GM19452 (cell line): ENCODE data around the gene LRRC8D.

Experiments used
- ATAC-seq: cut with Tn5 transposase; IDR thresholded peaks from one replicate; pipeline ENCODE4 v1.9.1; 2021; ENCODE audit not compliant: unreplicated experiment

The LRRC8D gene

DNA sequence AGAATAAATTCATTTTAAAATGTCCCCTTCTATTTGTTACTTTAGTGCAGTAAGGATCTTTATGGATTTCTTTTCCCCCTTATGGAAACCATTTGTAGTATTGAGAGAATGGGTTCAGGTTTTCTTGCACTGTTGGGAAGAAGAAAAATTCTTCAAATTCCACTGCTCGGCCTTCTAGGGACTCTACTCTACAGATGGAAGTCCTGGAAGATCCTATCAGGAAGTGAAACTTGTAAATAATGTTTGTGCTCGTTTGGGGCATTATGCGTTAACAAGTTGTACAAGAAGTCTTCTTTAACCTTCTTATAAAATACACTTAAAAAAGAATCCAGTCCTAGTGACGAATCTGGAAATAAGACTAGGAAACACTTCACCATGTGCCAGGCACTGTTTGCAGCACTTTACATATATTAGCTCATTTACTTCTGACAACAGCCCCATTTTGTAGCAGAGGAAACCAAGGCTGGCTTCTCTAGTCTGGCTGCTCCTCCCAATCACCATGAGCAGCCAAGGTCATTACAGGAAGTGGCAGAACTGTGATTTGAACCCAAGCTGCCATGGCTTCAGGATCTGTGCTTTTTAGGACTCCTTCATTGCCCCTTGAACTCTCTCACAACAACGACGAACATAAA lies 11.8 kb downstream of the LRRC8D start:
- ATAC-seq, result no peak

DNA sequence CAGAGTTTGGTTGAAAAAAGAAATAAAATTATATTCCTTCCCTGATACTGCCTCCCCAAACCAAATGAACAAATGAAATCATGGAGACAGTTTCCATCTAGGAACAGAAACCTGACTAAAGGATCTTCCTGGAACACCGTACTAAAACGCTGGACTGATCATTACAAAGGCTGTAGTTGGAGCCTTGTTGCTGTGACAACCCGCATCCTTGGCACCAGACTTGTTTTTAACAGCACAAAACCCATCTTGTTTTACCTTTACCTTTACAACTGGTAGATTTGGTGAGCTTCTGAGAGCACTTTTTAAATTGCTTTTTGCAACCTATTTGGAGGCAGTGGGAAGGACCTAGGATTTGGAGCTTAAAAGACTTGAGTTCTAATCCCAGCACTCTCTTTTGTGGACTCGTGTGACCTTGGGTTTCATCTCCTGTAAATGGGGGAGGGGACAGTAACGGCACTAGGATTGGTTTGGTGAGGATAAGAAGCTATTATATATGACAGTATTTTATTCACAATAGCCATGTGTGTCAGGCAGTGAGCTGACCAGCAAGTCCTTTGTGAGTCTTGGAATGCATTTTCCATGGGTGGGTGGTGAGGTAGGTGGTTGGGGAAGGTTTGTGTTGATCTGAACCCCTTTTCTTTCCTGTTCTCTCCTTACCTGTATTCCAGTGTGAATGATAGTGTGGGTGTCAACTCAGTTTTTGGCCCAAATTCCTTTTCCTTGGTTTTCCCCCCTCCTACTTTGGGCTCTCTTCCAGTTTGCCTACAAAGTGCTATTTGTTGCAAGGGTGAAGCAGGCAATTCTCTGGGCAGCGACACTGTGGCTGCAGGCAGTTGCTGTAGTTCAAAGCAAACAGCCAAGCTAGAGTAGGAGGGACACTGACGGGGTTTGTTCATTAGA lies 12.6 kb downstream of the LRRC8D start:
- no peak for ATAC-seq

DNA sequence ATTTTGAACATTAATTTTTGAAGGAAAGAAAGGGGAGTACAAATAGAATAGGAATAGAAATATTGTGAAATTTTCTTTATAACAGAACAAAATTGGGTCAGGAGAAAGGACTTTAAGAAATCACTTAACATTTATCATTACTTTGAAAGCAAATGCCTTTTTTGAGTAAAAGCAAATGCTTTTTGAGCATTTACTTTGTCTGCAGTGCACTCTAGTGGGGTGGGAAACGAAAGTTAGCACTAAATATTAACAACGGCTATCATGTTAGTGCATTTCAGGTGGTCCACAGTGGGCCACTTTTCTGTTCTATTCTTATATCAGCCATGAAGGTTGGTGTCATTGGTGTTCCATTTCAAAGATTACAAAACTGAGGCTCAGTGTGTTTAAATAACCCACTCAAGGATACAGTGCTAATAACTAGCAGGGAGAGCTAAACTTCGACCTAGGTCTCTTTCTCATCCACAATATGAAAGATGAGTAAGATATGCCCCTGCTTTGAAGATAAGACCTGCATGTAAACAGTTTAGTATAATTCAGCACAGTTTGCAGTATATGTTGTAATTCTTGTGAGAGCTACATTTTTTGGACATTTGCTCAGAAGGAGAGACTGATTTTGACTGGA lies 13.4 kb downstream of the LRRC8D start:
- ATAC-seq, result no peak

DNA sequence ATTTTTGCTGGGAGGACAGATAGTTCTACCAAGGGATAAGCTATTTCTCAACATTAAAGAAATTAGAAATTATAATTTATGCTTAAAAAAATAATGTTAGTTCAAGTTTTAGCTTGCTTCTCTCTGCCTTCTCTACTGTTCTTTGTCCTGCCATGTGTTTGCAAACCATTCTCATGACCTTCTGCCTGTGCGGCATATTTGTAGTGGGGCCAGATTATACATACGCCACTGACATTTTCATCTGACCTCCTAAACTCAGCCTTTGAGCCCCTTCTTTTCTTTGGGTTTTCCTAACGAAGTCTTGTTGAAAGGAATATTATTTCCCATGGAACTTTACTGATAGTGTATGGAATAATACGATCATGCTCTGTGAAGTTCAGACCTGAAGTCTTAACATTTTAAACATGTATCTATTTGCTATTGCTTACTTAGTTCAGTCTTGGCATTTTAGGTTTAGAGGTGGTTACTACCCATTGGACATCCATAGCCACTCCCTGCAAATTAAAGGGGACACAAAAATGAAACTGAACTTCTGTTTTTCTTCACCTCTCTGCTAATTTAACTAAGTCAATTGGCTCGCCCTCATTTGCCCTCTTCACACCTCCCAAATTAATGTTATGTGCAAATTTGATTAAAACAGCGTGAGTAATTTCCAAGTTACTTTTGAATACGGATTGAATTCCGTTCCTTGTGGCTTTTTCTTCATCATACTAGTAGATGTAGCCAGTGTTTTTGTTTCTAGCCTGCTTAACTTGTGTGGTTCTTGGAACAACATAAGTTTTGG lies 15.6 kb downstream of the LRRC8D start:
- ATAC-seq, result no peak

DNA sequence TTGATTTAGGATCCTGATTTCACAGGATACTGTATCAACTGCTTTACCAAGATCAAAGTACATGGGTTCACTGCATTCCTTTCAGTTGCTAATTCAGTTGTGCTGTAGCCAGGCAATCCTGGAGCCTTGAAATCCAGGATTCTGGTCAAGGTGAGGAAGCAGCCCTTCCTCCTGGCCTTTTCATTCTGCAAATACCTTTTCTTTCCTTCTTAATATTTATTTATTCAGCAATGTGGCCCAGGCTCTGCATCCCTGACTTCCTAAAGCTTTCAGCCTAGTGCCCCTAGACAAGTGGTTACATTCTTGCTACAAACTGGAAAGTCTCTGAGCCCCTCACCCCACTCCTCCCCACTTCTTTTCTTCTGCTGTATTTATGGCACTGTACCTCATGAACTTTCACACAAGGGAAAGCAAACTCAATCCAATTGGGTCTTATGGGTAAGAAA lies 16.2 kb downstream of the LRRC8D start:
- no peak for ATAC-seq

DNA sequence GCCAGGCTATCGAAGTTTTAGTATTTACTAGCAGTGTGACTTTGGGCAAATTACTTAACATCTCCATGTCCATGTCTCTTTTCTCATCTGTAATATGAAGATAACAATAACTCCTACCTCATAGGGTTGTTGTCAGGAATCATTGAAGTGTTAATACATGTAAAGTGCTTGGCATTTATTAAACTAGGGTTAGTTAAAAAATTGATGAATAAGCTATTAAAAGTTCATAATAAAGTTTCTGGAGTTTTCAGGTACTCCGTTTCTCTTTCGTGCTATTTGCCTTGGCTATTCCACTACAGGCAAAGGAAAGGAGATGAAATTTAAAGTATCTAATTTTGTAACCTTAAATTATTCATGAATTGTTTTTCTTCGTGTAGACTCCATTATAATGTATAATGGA lies 16.7 kb downstream of the LRRC8D start:
- ATAC-seq, result no peak

DNA sequence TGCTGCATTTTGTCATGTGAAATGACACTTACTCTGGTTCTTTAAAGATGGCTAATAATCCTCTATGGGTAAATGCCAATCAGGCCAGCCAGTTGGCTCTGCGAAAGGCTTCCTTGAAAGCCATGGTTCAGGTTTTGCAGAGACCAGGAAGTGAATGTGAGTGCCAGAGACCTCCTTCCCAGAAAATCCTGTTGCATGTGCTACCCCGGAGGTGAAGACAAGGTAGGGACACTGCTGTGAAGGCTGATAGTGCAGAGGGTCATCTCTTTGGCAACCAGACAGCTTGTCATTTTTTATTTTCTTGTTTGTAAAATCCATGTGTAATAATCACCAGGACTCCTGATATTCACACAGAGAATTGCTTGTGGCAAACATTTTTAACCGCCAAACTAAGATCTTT lies 18.7 kb downstream of the LRRC8D start:
- no peak for ATAC-seq

DNA sequence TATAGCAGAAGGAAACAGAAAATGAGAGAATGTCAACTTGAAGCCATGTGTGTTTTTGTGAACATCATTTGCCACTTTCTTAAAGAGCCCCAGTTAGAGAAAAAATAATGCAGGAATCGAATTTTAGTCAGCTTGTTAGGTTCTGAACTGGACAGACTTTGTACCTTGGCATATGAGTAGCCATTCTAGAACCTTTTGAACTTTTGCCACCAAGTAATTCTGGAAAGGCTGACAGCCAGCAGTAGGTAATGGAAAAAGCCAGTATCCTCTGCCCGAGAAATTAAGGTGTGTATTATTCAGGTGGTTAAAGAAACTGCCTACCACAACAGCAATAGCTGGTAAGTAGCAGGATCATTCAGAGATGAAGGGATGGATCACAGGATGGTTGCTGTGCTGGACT lies 20.7 kb downstream of the LRRC8D start:
- no peak for ATAC-seq

DNA sequence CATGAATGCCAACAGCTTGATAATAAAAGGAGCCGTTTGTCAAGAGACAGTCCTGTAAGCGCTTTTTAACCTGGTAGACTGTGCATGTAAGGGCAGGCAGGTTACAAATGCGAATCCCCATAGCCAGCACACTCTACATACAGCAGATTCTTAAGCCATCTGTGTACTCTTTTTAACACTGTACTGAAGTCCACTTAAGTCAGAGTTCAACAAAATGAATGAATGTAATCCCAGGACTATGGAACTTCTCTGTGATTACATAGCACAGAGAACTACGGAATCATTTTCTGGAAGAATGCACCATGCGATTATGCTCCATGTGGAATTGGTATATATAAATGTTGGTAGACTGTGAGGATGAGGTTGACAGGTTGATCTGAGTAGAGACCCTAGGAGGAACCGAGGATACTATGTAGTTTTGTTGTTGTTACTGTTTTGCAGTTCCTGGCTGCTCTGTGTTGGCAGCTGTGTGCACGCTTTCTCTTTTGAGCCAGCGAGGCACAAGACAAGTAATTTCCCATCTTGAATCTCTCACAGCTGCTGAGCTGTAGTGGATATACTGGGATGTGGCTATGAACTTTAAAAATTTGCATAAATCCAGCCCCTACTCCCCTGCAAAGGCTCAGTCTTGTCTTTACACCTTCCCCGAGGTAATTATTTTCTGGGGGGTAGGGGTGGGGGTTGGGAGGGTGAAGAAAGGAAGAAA lies 21.9 kb downstream of the LRRC8D start:
- peak; percentile 34 for ATAC-seq

DNA sequence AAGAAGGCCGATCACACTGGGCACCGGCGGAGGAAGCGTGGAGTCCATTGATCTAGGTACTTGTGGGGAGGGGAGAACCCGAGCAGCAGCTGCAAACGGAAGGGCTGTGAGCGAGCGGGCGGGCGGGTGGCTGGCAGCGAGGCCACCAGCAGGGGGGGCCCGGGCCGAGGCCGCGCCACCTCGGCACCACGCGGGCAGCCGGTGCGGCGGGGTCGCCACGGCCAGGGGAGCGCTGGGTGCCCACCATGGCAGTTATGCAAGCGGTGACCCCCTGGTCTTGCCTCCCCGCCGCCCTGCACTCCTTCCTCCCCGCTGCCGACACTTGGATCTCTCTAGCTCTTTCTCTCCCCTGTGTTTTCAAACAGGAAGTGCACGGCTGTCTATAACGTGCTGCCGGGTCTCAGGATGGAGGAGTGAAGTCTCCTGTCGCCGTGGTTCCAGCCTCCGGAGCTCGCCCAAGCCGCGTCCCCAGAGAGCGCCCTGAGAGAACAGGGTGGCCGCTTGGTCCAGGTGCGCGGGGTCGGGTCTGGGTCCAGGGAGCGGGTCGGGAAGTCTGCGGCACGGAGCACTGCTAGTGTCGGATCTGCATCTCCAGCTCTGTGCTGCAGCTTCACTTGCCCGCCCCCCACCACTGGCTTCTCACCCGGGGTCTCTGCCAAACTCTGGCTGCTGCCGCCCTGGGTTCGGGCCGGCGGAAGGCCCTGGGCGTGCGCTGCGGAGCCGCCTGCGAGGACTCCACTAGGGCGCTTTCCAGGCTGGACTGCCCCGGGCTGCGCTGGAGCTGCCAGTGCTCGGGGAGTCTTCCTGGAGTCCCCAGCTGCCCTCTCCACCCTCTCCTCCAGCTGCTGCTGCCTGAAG lies 22.7 kb downstream of the LRRC8D start:
- peak; percentile 85 for ATAC-seq

DNA sequence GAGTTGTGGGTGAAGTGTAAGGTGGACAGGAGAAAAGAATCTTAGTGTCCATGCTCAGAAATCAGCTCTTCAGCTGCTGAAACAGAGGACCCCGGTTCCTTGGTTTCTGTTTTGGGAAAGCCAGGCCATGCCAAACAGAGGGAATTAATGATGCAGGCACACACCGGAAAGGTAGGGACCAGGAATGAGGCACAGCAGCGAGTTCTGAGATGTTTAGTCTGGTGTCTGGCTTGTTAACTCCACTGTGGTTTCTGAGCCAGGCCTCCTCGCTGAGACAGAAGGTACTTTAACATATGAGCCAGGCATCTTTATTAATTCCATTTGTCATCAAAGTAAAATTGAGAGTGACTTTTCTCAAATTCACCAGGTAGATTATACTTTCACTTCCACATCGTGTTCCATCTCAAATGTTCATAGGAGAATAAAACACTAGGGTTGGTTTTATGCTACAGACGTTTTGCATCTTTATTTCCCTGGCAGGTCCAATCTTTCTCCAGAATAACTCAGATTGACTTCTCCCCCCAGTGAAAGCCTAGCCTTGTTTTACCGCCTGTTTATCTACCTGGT lies 23.5 kb downstream of the LRRC8D start:
- no peak for ATAC-seq

DNA sequence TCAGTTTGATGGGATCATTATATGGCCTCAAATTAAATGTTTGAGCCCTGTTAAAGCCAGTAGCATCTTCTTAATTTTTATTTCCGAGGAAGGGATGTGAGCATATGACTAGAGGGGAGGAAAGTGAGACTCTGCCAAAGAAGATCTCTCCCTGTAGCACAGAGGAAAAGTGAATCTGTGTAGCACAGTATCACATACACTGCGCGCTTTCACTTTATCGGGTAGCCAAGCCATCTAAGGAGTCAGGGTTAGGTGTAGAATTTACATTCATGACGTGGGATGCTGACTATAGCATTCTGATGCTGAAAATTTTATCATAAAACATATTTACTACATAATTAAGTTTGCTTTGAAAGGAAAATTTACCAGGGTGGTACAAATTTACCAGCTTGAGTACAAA lies 24.0 kb downstream of the LRRC8D start:
- ATAC-seq, result no peak

DNA sequence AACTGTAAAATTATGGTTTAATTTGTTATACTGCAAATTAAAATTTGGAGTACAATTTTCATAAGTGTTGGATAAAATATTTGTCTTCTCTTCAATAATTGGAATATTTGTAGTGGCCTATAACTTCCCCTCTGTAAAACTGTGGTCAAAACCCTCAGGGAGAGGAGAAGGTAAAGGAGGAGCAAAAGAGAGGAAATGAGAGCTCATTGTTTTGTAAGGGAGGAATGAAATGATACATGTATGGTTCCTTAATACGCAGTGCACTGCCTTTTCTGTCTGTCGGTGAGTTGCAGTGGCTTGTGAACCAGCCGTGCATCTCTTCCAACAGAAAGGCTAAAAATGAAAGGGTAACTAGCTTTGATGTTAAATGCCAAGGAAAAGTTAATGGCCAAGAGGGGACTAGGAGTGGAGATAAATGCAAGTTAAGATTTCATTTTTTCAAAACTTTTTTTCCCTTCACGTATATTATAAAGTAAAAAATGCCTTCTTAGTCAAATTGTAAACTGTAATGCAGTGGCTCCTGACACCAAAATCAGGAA lies 26.4 kb downstream of the LRRC8D start:
- ATAC-seq, result no peak

DNA sequence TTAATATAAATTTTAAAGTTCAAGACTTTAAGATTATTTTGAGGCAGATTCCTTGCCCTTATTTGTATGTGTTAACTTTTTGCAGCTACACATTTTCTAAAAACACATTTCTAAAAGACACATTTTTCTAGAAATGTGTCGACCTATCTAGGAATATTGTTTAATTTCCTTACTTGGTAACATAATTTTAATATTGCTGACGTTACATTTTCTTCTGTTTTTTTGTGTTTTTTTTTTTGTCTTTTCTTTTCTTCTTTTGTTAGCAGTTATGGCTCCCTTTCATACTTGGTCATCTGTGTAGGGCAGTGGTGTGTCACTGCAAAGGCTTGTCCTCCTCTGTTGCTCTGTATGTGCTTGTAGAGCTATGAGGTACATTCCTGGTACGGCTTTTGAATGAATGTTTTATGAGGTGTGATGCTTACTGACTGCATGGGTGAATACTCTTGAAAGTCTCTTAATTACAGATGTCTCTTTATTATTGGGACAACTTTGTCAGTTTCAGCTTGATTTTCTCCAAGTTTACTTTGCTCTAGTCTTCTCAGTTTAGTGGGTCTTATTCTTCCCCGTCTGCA lies 30.1 kb downstream of the LRRC8D start:
- no peak for ATAC-seq

DNA sequence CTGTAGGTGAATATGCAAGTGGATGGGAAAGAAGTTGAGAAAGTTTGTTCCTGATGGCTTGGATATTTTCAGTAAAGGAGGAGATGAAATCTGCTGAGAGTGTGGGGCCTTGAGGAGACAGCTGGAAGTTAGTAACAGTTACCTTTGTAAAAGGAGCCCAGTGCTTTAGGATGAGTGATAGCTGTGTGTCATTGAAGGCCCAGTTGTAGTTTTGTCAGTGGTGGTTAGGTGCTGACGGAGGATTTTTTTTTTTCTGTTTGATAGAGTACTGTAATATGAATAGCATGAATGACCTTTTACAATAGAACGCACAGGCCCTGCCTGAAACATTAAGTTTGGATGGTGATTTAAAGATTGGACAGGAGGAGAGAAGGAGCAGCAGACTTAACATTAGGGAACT lies 33.3 kb downstream of the LRRC8D start:
- ATAC-seq, result no peak

DNA sequence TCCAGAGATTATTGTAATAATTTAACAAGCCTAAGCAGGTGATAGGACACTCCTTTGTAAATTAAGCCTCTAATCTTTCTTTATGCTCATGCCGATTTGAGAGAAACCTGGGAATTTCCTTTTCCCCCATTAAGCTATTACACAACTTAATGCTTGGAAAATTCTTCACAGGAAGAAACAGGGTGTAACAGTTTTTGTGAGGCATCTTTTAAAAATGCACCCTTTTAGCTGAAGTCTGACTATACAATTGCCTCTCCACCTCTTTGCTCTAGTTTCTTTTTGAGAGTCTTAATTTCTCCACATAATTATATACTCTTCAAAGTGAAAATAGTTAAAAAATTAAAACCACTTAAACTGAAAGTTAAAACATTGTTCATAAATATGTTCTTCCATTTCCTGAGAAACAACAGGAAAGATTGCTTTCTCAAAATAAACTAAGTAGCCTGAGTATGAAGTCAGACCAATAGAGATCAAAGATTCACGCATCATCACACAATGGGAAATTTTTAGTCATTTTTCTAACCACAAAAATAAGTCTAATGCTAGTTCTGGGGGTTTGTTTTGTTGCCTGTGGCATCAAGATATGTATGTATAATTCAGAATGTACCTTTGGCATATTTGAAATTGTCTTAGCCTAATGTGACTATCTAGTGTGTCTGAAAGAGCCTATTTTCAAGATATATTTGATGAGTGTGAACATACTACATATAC lies 34.7 kb downstream of the LRRC8D start:
- ATAC-seq, result peak; percentile 92

DNA sequence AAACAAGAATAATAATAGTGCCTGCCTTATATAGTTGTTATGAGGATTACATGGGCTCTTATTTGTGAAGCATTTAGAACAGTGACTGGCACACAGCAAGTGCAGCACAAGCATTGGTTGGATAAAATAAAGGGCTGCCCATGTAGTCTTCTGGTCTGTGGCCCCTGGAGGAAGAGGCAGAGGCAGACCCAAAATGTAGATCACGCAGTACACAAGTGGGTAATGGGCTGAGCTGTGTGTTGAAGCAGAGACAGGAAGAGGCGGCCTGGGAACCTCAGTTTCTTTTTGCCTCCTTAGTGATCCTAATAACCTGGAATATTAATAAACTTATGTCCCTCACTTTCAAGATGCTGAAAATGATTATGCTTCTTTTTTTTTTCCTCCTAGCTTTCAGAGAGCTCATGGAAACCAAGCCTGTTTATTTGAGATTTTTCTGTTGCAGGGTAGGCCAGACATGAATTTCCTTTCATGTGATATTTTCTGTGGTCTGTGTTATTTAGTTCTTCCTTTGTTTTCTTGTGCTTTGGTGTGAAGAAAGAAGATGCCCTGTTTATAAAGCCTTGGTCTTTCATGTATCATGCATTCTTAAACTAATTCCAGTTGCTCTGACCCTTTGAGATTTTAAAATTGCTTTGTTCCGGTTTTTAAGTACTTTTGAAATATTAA lies 42.5 kb downstream of the LRRC8D start:
- no peak for ATAC-seq
